GM12875 (cell line): ENCODE data around the gene IL20.

Experiments used
- H3K4me3 ChIP-seq: one replicate; pipeline ENCODE4 v1.5.1; 2011; ENCODE audit warnings: low read depth, low read length, control low read depth
- CTCF ChIP-seq: IDR thresholded peaks from 2 replicates; pipeline ENCODE4 v1.5.1; 2011; ENCODE audit warnings: low read depth, mild to moderate bottlenecking, control low read depth, inconsistent platforms, low read length, moderate library complexity, borderline replicate concordance; ENCODE audit not compliant: insufficient read depth

Gene IL20

GRCh38 chr1:206909161-206909882, 43.9 kb downstream of the IL20 start:
- H3K4me3 ChIP-seq, result peak overlapping the region; percentile 31
- TF ChIP-seq CTCF, result no peak

GRCh38 chr1:206909883-206910318, 44.5 kb downstream of the IL20 start:
- H3K4me3 ChIP-seq, result peak overlapping the region; percentile 31
- TF ChIP-seq CTCF, result no peak

DNA sequence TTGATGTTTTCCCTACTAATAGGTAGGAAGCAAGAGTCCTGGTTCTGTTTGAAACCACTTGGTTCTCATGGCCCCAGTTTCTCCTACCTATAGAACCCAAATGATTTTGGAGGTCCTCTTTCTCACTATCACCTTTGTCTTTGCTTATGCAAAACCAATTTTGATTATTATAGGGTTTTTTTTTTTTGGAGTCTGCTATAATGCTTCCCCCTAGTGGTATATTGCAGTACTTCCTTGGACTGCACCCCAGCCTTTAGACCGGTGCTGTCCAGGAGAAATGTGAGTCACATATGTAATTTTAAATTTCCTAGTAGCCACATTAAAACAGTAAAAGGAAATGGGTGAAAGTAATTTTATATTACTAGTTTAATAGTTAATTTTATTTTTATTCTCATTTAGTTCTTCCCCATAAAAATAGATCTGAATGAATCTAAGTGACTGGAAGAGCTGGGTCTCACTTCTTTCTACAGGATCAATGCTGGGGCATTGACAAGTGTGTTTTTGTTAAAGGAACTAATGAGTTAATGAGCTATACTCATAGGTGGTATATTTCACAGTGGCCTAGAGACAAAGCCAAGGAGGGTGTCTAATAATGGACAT, 45.7 kb downstream of the IL20 start:
- peak; percentile 36; the same call in 1 of the 2 replicates for TF ChIP-seq CTCF

GRCh38 chr1:206912445-206913095, 47.1 kb downstream of the IL20 start:
- peak; percentile 71 for TF ChIP-seq CTCF

More for the DNA sequence above, 45.7 kb downstream of the IL20 start:
- no peak overlapping the region for H3K4me3 ChIP-seq

GRCh38 chr1:206913766-206914537, 48.5 kb downstream of the IL20 start:
- no peak for TF ChIP-seq CTCF
- no peak overlapping the region for H3K4me3 ChIP-seq

More at GRCh38 chr1:206912445-206913095, 47.1 kb downstream of the IL20 start:
- no peak overlapping the region for H3K4me3 ChIP-seq

DNA sequence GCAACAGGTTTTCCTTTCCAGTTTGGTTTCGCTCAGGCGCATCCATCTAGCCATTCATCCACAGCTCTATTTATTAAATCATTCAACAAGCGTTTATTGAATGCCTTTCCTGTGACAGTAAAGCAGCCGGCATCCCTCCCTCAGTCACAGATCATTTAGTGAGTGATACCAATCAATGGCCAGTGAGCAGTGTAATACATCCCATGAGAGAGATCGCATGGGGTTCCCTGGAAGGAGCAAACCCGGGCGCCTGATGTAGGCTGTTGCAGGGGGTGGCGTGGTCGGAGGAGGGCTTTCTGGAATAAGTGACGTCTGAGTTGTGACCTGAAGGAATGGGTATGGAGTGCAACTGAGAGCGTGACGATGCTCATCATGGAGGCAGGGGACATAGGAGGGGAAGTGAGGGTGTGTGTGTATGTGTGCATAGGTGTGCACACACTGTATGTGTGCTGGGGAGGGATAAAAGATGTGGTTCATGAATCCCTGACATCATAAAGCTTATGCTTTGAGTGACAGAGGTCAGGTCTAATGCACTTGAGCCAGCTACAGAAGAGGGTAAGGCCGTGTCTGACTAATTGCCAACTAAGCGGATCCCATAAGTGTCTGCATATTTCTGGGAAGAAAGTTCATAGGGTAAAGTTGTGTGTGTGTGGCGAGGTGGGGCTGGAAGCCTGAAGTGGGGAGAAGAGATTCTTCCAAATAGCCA, 49.8 kb downstream of the IL20 start:
- TF ChIP-seq CTCF, result no peak
- H3K4me3 ChIP-seq, result no peak overlapping the region
